Suprapubic skin (tissue), 4 donors: ENCODE results near the gene AK2.

Source experiments
- EP300 ChIP-seq: sonication (generic); formaldehyde crosslinking; IDR thresholded peaks from one replicate; pipeline ENCODE4 v1.6.1; 2017; ENCODE audit warnings: antibody characterized with exemption
- POLR2A ChIP-seq, 2 donors: fragments of 450-650 bp; IDR thresholded peaks; one replicate each; pipeline ENCODE4 v1.6.1; 2017; ENCODE audit warnings: antibody characterized with exemption in 2 of 2, mild to moderate bottlenecking in 2 of 2, moderate library complexity in 2 of 2
- POLR2AphosphoS5 ChIP-seq, 3 donors: sonication (generic); formaldehyde crosslinking; IDR thresholded peaks; one replicate each; pipeline ENCODE4 v1.6.1; 2017; ENCODE audit warnings: antibody characterized with exemption in 3 of 3
- TF ChIP-seq, protein P1 (sequence below), 2 donors: fragments of 200-600 bp in 1 of 2; fragments of 450-650 bp in 1 of 2; sonication (generic) in 1 of 2; IDR thresholded peaks; one replicate each; pipeline ENCODE4 v1.5.1; 2016 to 2019; ENCODE audit warnings: antibody characterized with exemption in 2 of 2, mild to moderate bottlenecking in 1 of 2, moderate library complexity in 1 of 2

DNA sequence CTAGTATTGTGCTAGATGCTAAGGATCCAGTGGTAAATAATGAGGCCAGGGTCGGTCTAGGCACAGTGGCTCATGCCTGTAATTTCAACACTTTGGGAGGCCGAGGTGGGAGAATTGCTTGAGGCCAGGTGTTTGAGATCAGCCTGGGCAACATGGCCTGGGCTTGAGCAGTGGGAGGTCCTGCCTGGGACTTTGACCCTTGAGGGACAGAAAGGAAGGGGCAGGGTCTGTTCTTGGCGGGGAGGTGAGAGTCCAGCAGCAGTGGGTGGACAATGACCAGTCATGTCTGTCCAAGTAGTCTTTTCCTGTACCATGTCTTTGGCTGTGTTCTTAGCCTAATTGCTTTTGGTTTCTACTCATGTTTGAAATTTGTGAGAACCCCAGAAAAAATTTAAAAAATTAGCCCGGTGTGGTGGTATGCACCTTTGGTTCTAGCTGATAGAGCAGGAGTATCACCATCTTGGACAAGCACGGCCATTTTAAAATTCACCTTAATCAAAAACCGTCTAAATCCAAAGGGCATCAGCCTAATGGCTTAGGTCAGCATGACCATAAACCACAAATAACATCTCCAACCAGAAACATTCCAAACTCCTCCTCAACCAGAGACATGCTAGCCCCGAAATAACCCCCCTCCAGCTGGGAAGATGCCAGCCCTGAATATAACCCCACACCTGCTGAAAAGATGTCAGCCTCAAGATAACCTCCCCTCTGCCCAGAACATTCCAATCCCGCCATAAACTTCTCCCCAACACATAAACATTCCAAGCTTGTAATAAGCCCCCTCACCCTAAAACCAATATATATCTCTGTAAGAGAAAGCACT is 6.8 kb upstream of the AK2 start:
- TF ChIP-seq, protein P1, sequence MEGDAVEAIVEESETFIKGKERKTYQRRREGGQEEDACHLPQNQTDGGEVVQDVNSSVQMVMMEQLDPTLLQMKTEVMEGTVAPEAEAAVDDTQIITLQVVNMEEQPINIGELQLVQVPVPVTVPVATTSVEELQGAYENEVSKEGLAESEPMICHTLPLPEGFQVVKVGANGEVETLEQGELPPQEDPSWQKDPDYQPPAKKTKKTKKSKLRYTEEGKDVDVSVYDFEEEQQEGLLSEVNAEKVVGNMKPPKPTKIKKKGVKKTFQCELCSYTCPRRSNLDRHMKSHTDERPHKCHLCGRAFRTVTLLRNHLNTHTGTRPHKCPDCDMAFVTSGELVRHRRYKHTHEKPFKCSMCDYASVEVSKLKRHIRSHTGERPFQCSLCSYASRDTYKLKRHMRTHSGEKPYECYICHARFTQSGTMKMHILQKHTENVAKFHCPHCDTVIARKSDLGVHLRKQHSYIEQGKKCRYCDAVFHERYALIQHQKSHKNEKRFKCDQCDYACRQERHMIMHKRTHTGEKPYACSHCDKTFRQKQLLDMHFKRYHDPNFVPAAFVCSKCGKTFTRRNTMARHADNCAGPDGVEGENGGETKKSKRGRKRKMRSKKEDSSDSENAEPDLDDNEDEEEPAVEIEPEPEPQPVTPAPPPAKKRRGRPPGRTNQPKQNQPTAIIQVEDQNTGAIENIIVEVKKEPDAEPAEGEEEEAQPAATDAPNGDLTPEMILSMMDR (IDR thresholded peaks at IDR 0.05): no peak
- TF ChIP-seq POLR2AphosphoS5 (IDR thresholded peaks at IDR 0.05) (no peak), POLR2A (IDR thresholded peaks at IDR 0.05) (no peak), EP300 (no peak)
